Psoas muscle (tissue), 8 donors: ENCODE results near the gene C18orf54. TPM values are rescaled to one million over a fixed set of nuclear protein-coding genes. Genes with fewer than 3 reads are reported as not detected.
"Not testable (repeated sequence)": the region's sequence is repeated elsewhere in the genome, so short reads cannot be mapped to it uniquely, and the experiment has no call there.

ENCODE experiments used
- ATAC-seq, 4 donors: fragments of 200-7000 bp; cut with Tn5 transposase; one replicate each; pipeline ENCODE4 v1.9.1; 2020; ENCODE audit warnings: moderate library complexity in 3 of 4, mild to moderate bottlenecking in 2 of 4
- DNase-seq, 2 donors: peaks; one replicate each; pipeline ENCODE4 v3.0.0-alpha.2; 2020
- H3K27ac ChIP-seq: fragments of 200-600 bp; one replicate; pipeline ENCODE4 v1.8.0; 2022
- H3K27me3 ChIP-seq, 3 donors: fragments of 200-600 bp in 1 of 3; one replicate each; pipeline versions ENCODE4 v1.6.1 to v1.8.0; 2013 to 2022; ENCODE audit warnings: low read length in 2 of 3, mild to moderate bottlenecking in 2 of 3, moderate library complexity in 1 of 3; ENCODE audit not compliant: insufficient read depth in 3 of 3
- H3K36me3 ChIP-seq, 2 donors: fragments of 200-600 bp in 1 of 2; one replicate each; pipeline versions ENCODE4 v1.6.1 to v1.8.0; 2013 to 2022; ENCODE audit warnings: low read depth in 1 of 2, mild to moderate bottlenecking in 1 of 2, moderate library complexity in 1 of 2; ENCODE audit not compliant: insufficient read depth in 1 of 2
- H3K4me1 ChIP-seq: fragments of 200-600 bp; one replicate; pipeline ENCODE4 v1.8.0; 2022
- H3K4me3 ChIP-seq: fragments of 200-600 bp; one replicate; pipeline ENCODE4 v1.8.0; 2022; ENCODE audit warnings: mild to moderate bottlenecking
- H3K9me3 ChIP-seq: fragments of 200-600 bp; one replicate; pipeline ENCODE4 v1.8.0; 2022
- WGBS, 3 donors: extraction: QIAGEN DNeasy Blood & Tissue Kit; methylation state at CpG; one replicate each; pipeline versions ENCODE4 v1.1.6 to v1.1.7; 2013; 5-methylcytosine and 5-hydroxymethylcytosine counted together
- intact Hi-C, 2 donors: fragments of 100-400 bp; cut with DNase I; formaldehyde crosslinking; loops; one replicate each; pipeline versions ENCODE4 v1.11.0 to v1.14.2; 2022
- long read RNA-seq, 2 donors: library from polyadenylated mRNA; unstranded; transcript quantifications; one replicate each; pipeline ENCODE4 v2.0.0, GENCODE V29; 2021
- polyA plus RNA-seq, 3 donors: library from polyadenylated mRNA; stranded (reverse); fragments of 200-250 nt; gene quantifications; one replicate each; pipeline ENCODE4 v1.2.3, GENCODE V29; 2013
- total RNA-seq, 4 donors: library from RNA; stranded (reverse); fragmentation: NEBNext Ultra II Directional in 2 of 4; extraction: Animal tissue kit (Norgen Biotek cat#: 25700) in 2 of 4; gene quantifications; one replicate each; pipeline versions ENCODE4 v1.2.1 to v1.2.4, GENCODE V29; 2021 to 2023
- TF ChIP-seq, protein P1 (sequence below): fragments of 200-600 bp; IDR thresholded peaks from one replicate; pipeline ENCODE4 v1.8.0; 2022; ENCODE audit warnings: antibody characterized with exemption
- donor health status: healthy with polysubstance abuse.
- donor health status: DM: no; HTN: no; CAD: no; lungs with moderate emphysema.
- donor health status: Bipolar disorder and iron deficiency.
- donor health status: healthy.
- donor health status: DM: yes; HTN: yes; CAD: no.
- donor health status: DM: no; HTN: no; CAD: no.
- donor health status: DM: no; HTN: no; CAD: no.
- donor health status: DM: yes; HTN: yes; CAD: no.

The C18orf54 gene
- total RNA-seq (1 to 10 TPM in 1 of 4 donors, under 1 TPM in 3; 0.29 to 1.0 (median 0.39) TPM), polyA plus RNA-seq (under 1 TPM; 0.11 to 0.29 (median 0.27) TPM)
- long read RNA-seq, donor 1 = 0 reads
- long read RNA-seq, donor 2 = 0 reads

DNA sequence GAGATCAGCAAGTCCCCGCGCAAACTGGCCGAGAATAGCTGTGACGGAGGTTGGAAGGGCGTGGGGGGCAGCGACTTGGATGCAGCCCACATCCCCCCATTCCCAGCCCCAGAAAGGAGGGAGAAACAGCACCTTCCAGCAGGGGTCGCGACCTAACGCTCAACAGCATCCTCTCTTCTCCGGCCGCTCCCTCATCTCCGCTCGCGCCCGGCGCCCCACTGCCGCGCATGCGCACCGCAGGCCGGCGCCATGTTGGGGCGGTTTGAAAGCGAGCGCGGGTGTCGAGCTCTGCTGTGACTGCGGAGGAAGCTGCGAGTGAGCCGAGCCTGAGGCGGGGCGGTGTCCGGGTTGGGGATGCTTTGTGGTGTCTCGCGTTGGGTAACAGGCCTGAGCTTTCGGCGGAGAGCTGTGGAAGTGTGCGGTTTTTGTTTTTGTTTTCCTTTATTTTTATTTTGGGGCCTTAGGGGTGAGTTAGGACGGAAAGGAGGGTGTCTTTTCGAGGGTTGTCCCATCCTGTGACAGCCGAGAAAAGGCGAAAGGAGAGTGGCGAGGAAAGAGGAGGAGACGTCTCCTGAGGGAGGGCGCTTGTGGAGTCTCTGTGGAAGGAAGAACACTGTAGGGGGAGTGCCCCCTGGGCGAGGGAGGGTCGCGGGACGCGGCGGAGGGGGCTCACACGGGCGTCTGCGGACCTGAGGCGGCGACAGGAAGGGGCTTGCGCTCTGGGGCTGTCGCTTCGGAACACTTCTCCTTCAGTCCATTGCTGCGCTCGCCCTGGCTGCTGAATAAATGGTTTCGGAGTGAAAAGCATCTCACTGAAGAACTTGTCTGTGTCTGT lies at the start of gene C18orf54, which contains the start of gene STARD6:
Gene C18orf54, plus strand, starts transcription at position 247 of the 835 bp plus-strand sequence. CDS start 2,667 bp downstream, outside the sequence.
Gene STARD6, minus strand, starts transcription at position 199 of the 835 bp plus-strand sequence. CDS start 3,285 bp downstream, outside the sequence.
- intact Hi-C loops = no loop called here
- 0 to 1% (median 0%) methylated on average over 60 to 62 of the region's 62 CpGs for WGBS, 3 donors
- H3K4me3 ChIP-seq = peak within 1 kb of the TSS; percentile 84
- H3K36me3 ChIP-seq = no peaks in the 10 kb centered on the region
- ATAC-seq (peak; percentile 92 to 100 (median 98)), DNase-seq (peak; percentile 85 to 92)
- peaks cover 0 to 16% (median 0%) of the 10 kb centered on the region in 3 donors for H3K27me3 ChIP-seq
- TF ChIP-seq, protein P1, sequence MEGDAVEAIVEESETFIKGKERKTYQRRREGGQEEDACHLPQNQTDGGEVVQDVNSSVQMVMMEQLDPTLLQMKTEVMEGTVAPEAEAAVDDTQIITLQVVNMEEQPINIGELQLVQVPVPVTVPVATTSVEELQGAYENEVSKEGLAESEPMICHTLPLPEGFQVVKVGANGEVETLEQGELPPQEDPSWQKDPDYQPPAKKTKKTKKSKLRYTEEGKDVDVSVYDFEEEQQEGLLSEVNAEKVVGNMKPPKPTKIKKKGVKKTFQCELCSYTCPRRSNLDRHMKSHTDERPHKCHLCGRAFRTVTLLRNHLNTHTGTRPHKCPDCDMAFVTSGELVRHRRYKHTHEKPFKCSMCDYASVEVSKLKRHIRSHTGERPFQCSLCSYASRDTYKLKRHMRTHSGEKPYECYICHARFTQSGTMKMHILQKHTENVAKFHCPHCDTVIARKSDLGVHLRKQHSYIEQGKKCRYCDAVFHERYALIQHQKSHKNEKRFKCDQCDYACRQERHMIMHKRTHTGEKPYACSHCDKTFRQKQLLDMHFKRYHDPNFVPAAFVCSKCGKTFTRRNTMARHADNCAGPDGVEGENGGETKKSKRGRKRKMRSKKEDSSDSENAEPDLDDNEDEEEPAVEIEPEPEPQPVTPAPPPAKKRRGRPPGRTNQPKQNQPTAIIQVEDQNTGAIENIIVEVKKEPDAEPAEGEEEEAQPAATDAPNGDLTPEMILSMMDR = no peak
- peaks cover 7% of the 10 kb centered on the region for H3K4me1 ChIP-seq
- H3K9me3 ChIP-seq = no peaks in the 10 kb centered on the region
- no peak within 1 kb of the TSS for H3K27ac ChIP-seq

GRCh38 chr18:54309564-54309963 lies 48.1 kb upstream of the C18orf54 start:
- WGBS, 3 donors = 77 to 87% (median 85%) methylated on average over 8 of the region's 8 CpGs

DNA sequence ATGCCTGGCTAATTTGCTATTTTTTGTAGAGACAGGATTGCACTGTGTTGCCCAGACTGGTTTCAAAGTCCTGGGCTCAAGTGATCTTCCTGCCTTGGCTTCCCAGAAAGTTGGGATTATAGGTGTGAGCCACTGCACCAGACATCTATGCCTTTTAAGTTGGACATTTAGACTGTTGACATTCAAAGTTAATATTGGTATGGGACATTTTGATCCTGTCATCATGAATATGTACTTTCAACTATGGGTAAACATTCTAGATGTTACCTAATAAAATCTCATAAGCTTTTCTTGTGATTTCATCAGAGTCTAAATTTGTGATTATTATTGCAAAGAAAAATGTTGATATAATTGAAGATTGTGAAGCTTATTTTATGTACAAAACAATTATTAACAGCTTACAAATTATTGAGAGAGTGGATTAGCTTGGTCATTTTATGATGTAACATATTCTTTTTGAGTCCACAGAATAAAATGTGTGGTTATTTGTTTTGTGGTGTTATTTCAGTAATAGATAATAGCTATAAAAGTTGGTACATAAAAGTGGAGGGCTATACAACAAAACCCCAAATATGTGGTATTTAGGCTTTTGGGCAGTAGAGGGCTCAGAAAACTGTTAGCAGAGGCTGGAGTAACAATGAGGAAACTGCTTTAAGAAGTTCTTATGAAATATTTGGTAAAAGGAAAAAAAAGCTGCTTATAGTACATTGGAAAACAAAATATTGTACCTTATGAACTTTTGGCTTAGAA lies 41.5 kb upstream of the C18orf54 start:
- no peak for ATAC-seq
- intact Hi-C loops = no loop called here
- no peaks in the 10 kb centered on the region for H3K27me3 ChIP-seq
- no peak overlapping the region for H3K4me3 ChIP-seq
- H3K4me1 ChIP-seq = no peaks in the 10 kb centered on the region
- H3K27ac ChIP-seq = no peak overlapping the region
- TF ChIP-seq, protein P1 = no peak
- DNase-seq = no peak
- no peaks in the 10 kb centered on the region for H3K36me3 ChIP-seq
- H3K9me3 ChIP-seq = no peaks in the 10 kb centered on the region

More at GRCh38 chr18:54309564-54309963, 48.1 kb upstream of the C18orf54 start:
- H3K27ac ChIP-seq, intact Hi-C loops, DNase-seq, H3K4me3 ChIP-seq, H3K4me1 ChIP-seq, ATAC-seq, H3K9me3 ChIP-seq, H3K27me3 ChIP-seq, H3K36me3 ChIP-seq: not testable (repeated sequence)

GRCh38 chr18:54323561-54323960 lies 34.1 kb upstream of the C18orf54 start:
- H3K9me3 ChIP-seq = no peaks in the 10 kb centered on the region
- DNase-seq (no peak), ATAC-seq (no peak)
- H3K4me1 ChIP-seq = no peaks in the 10 kb centered on the region
- H3K27me3 ChIP-seq = no peaks in the 10 kb centered on the region
- H3K4me3 ChIP-seq = no peak overlapping the region
- H3K27ac ChIP-seq = no peak overlapping the region
- H3K36me3 ChIP-seq = no peaks in the 10 kb centered on the region
- TF ChIP-seq, protein P1 = no peak
- intact Hi-C loops = no loop called here

DNA sequence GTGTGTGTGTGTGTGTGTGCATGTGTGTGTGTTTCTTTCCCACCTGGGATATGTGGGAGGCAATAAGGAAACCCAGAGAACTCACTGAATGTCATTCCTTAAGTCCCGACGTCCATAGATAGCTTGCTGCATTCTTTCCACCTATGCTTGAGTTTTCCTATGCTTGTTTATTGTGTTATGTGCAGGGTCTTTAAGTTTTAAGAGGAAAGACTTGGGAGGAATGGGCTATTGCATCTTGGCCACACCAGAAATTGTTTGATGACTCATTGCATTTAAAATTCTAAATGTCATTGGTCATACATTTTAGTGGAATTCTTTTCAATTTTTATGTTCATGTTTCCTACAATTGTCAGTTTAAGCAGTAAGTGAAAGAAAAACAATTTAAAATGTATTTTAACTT lies 33.7 kb upstream of the C18orf54 start:
- no peak for ATAC-seq
- no peaks in the 10 kb centered on the region for H3K36me3 ChIP-seq
- H3K27me3 ChIP-seq = no peaks in the 10 kb centered on the region
- no peak overlapping the region for H3K27ac ChIP-seq
- TF ChIP-seq, protein P1 = no peak
- no peaks in the 10 kb centered on the region for H3K9me3 ChIP-seq
- H3K4me1 ChIP-seq = no peaks in the 10 kb centered on the region
- 71 to 80% (median 77%) methylated on average over 2 of the region's 2 CpGs for WGBS, 3 donors
- intact Hi-C loops = no loop called here
- DNase-seq = no peak
- no peak overlapping the region for H3K4me3 ChIP-seq
